ENCODE results near the gene HIRIP3.

Gene HIRIP3

DNA sequence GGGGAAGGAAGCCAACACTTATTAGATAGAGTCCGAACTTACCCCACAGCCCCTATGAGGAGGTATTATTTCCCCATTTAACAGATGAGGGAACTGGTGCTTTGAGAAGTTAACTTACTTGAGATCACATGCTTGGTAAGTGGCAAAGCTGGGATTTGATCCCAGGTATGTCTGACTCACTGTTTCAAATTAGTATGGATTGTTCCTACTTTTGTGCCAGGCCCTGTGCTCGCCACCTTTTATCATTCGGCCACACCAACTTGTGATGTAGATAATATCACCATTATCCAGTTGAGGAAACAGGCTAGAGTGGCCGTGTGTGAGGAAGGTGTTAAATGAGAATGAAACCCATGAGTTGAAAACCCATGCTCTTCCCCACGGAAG lies 10.7 kb downstream of the HIRIP3 start:
- TF ChIP-seq, protein P1, sequence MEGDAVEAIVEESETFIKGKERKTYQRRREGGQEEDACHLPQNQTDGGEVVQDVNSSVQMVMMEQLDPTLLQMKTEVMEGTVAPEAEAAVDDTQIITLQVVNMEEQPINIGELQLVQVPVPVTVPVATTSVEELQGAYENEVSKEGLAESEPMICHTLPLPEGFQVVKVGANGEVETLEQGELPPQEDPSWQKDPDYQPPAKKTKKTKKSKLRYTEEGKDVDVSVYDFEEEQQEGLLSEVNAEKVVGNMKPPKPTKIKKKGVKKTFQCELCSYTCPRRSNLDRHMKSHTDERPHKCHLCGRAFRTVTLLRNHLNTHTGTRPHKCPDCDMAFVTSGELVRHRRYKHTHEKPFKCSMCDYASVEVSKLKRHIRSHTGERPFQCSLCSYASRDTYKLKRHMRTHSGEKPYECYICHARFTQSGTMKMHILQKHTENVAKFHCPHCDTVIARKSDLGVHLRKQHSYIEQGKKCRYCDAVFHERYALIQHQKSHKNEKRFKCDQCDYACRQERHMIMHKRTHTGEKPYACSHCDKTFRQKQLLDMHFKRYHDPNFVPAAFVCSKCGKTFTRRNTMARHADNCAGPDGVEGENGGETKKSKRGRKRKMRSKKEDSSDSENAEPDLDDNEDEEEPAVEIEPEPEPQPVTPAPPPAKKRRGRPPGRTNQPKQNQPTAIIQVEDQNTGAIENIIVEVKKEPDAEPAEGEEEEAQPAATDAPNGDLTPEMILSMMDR (IDR thresholded peaks at IDR 0.05; ENCODE audit: extremely low read depth, missing control alignments), result no peak

DNA sequence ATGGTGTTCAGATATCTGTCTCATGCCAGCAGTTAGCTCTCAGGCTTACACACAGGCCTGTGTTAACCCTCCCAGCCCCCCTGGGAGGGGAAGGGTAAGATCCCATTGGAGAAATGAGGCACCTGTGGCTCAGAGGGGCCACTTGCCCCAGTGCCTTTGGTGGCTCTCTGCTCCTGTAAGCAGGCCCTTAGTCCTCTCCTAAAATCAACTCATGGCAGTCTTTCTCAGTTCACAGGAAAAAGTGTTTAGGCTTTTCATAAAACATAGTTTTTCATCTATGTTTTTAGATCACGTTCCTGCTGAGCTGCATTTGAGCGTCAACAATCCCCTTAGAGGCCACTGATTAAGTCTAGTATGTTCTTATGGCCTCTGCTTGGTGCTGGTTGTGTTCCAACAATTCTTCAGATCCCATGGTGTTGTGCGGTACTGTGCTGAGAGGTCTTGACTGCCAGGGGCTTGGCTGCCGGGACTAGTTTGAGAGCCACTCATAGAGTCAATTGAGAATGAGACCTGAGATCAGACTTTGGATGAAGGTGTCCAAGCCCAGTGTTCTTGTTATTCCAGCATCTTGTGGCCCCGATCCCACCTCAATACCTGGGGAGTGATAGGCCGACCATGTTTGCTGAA lies 11.2 kb downstream of the HIRIP3 start:
- no peak for DNase-seq (ENCODE audit: low spot score)
- TF ChIP-seq, protein P1 (IDR thresholded peaks at IDR 0.05; ENCODE audit: extremely low read depth, missing control alignments), result no peak

More for the DNA sequence above, 10.7 kb downstream of the HIRIP3 start:
- no peak for DNase-seq (ENCODE audit: low spot score)

DNA sequence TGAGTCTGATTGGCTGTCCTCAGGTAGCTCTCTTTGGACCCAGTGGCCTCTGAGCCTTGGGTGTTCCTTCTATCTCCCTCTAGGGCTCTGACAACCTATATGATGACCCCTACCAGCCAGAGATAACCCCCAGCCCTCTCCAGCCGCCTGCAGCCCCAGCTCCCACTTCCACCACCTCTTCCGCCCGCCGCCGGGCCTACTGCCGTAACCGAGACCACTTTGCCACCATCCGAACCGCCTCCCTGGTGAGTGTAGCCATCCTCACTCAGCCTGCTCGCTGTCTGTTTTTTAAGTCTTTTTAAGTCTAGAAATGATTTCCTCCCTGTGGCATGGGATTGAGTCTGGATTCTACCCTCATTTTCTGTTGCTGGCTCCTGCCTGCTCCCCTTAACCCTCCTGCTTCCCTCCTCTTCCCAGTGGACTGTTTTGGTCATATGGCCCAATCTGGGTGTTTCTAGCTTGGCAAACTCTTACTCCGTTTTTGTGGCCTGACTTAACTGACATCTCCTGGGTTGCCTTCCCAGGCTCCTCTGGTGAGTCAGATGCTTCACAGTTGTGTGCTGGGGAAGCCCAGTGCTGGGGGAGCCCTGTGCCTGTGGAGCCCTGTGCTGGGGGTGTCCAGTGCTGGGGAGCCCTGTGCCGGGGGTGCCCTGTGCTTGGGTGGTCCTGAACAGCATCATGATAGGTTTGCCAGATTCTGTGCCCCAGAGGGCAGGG lies 11.8 kb downstream of the HIRIP3 start:
- TF ChIP-seq, protein P1 (IDR thresholded peaks at IDR 0.05; ENCODE audit: extremely low read depth, missing control alignments), result no peak
- no peak for DNase-seq (ENCODE audit: low spot score)

DNA sequence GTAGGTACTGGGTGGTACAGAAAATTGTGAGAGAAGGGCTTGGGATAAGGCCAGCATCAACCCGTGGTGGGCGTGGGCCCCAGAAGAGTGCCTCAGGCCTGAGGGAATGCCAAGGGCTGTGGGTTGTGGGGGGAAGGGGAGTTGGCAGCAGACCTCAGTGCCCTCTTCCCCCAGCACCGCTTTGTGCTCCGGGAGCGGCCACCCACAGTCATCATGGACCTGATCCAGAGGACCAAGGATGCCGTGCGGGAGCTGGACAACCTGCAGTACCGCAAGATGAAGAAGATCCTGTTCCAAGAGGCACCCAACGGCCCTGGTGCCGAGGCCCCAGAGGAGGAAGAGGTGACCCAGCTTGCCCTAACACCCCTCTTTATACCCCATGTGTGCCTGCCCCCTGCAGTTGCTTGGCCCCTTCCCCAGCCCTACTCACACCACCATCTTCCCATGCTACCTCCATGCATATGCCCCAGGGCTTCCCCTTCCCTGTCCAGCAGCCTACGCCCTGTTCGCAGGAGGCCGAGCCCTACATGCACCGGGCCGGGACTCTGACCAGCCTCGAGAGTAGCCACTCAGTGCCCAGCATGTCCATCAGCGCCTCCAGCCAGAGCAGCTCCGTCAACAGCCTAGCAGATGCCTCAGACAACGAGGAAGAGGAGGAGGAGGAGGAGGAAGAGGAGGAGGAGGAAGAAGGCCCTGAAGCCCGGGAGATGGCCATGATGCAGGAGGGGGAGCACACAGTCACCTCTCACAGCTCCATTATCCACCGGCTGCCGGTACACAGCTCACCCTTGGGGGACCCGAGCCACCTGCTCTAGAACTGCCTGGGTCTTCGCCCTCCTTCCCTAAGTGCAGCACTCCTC lies 12.6 kb downstream of the HIRIP3 start:
- DNase-seq (ENCODE audit: low spot score), result no peak
- TF ChIP-seq, protein P1 (IDR thresholded peaks at IDR 0.05; ENCODE audit: extremely low read depth, missing control alignments), result no peak

DNA sequence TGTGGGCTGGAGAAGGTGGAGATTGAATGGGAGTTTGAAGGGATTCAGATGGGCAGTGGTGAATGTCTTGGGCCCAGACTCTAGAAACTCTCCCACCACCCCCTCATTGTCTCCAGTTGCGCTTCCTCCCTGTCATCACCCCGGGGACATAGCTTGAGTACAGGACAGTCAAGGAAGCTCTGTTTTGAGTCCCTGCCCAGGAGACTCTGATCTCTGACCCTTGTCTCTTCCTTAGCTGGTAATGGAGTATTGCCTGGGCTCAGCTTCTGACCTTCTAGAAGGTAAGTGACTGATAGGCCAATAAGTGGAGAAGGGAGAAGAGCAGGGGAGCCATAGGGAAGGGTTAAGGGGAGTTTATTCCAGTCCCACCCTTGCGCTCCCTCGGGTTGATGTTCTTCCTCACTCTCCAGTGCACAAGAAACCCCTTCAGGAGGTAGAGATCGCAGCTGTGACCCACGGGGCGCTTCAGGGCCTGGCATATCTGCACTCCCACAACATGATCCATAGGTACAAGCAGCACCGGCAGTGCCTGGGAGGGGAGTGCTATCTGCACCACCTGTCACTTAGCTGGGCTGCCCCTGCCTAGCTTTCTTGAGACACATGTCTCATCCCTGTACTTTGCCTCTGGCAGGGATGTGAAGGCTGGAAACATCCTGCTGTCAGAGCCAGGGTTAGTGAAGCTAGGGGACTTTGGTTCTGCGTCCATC lies 16.7 kb downstream of the HIRIP3 start:
- DNase-seq (ENCODE audit: low spot score), result no peak
- TF ChIP-seq, protein P1 (IDR thresholded peaks at IDR 0.05; ENCODE audit: extremely low read depth, missing control alignments), result no peak

DNA sequence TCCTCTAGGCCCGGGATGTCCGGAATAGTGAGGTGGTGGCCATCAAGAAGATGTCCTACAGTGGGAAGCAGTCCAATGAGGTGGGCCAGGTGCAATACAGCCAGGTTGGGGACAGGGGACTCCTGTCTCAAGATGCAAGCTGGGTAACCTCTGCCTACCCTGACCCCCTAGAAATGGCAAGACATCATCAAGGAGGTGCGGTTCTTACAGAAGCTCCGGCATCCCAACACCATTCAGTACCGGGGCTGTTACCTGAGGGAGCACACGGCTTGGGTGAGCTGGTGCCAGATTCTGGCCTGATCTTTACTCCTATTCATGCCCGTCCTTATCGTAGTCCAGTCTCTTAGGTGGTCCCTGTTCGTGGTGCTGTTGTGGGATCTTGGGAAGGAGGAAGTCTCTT lies 17.3 kb downstream of the HIRIP3 start:
- TF ChIP-seq, protein P1 (IDR thresholded peaks at IDR 0.05; ENCODE audit: extremely low read depth, missing control alignments), result no peak
- no peak for DNase-seq (ENCODE audit: low spot score)

Data from GM20000 (cell line).